ENCODE measurements around the gene CAMK2D.

DNA sequence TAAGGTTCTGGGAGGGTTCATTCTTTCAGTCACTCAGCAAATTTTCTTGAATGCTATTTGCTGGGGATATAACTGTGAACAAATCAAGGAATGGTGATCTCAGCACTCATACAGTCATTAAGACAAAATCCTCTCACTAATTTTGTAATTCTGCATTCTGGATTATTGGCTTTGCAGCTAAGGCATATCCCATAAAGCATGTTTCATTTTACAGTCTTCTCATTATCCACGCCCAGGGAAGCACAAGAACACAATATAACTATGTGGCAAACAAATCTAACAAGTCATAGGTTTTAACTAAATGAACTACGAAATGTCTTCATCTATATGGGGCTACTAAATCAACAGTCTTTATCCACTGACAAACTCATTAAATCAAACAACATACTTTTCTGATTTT lies 139.9 kb downstream of the CAMK2D start:
- TF ChIP-seq, protein P1, sequence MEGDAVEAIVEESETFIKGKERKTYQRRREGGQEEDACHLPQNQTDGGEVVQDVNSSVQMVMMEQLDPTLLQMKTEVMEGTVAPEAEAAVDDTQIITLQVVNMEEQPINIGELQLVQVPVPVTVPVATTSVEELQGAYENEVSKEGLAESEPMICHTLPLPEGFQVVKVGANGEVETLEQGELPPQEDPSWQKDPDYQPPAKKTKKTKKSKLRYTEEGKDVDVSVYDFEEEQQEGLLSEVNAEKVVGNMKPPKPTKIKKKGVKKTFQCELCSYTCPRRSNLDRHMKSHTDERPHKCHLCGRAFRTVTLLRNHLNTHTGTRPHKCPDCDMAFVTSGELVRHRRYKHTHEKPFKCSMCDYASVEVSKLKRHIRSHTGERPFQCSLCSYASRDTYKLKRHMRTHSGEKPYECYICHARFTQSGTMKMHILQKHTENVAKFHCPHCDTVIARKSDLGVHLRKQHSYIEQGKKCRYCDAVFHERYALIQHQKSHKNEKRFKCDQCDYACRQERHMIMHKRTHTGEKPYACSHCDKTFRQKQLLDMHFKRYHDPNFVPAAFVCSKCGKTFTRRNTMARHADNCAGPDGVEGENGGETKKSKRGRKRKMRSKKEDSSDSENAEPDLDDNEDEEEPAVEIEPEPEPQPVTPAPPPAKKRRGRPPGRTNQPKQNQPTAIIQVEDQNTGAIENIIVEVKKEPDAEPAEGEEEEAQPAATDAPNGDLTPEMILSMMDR (conservative IDR thresholded peaks at IDR 0.05 in 1 of 2, IDR thresholded peaks at IDR 0.05 in 1 of 2; ENCODE audit: low read depth in 1 of 2, low read length in 2 of 2), result no peak
- TF ChIP-seq EZH2 (IDR thresholded peaks at IDR 0.05; ENCODE audit: low read length, missing control alignments), result no peak

Measured in fibroblast of lung (primary cell).